H54 (cell line): ENCODE results near the gene TBL3.

Experiments used
- DNase-seq: peaks from one replicate; pipeline ENCODE4 v3.0.0; 2011; ENCODE audit warnings: low spot score, mixed read lengths; ENCODE audit not compliant: insufficient read length
- FAIRE-seq: peaks from 3 replicates; lab custom pipeline; 2011; peaks lifted over from hg19 to GRCh38; lab: Jason Lieb, UNC
- POLR2A ChIP-seq: IDR thresholded peaks from 2 replicates; pipeline ENCODE4 v1.6.1; 2011; ENCODE audit warnings: low read depth, mild to moderate bottlenecking, low read length

TBL3 gene

GRCh38 chr16:1999866-2000514, 28.1 kb downstream of the TBL3 start:
- DNase-seq, result no peak
- no peak for TF ChIP-seq POLR2A
- FAIRE-seq, result no peak

- no peak for TF ChIP-seq POLR2A
- FAIRE-seq (no peak), DNase-seq (no peak)
Measured at GRCh38 chr16:2001035-2001434, 29.2 kb downstream of the TBL3 start.

GRCh38 chr16:2001456-2002355, 29.9 kb downstream of the TBL3 start:
- no peak for FAIRE-seq

DNA sequence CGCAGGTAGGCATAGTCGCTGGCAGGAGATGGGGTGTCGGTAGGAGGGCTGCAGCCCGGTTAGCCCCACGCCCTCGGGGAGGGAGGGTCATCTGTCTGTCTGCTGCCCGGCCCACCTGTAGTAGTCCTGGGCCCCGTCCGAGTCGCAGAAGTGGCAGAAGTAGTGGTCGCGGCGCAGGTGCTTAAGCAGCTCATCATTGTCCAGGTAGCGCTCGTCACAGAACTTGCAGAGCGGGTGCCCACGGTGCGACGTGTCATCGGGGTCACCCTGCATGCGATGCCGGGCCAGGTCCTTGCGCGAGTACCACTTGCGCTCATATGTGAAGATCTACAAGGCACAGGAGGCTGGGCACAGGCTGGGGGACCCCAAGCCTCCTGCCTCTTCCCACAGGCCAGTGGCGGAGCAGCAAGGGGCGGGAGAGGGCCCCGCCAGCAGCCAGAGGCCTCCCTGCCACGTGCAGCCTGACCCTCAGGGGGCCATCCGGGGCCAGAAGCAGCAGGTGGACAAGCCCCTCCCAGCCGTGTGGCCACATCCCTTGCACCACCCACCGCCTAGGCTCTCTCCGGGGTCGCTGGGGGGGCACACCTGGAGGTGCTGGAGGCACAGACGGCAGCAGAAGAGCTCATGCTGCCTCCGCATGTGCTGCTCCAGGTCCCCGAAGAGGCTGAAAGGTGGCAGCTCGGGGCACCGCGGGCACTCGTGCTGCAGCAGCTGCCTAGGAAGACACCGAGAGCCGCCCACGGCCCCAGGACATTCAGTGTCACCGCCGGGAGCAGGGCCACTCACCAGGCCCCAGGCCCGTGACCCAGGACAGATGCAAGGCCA, 30.8 kb downstream of the TBL3 start:
- TF ChIP-seq POLR2A, result no peak
- DNase-seq (no peak), FAIRE-seq (no peak)

More at GRCh38 chr16:2001456-2002355, 29.9 kb downstream of the TBL3 start:
- no peak for DNase-seq
- TF ChIP-seq POLR2A, result no peak

DNA sequence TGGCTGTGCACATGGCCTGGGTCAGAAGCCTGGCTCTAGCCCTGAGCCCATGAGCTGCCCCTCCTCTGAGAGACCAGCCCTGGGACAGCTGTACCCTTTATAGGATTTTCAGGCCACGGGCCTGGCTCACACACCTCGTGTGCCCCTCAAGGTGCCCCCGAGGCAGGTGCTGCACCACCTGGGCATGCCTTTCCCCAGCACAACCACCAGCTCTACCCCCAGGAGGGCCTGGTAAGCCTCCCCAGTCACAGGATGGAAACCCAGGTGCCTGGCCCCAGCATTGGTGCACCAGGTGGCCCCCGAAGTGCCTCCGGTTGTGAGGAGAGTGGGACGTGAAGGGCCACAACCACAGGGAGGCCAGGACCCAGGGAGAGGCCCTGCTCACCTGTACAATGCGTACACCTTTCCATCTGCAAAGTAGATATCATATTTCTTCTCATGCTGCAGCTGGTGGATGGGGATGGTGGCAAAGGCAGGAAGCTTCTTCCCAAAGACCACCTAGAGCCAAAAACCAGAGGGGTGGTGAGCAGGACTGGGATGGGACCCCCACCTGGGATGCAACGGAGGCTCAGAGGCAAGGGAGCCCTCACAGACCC, 31.5 kb downstream of the TBL3 start:
- TF ChIP-seq POLR2A, result no peak
- no peak for FAIRE-seq
- no peak for DNase-seq

- no peak for FAIRE-seq
- peak; percentile 94 for DNase-seq
- no peak for TF ChIP-seq POLR2A
Measured at GRCh38 chr16:2003827-2004641, 32.2 kb downstream of the TBL3 start.

GRCh38 chr16:2004795-2005517, 33.1 kb downstream of the TBL3 start:
- TF ChIP-seq POLR2A, result no peak
- DNase-seq (no peak), FAIRE-seq (no peak)

GRCh38 chr16:2005646-2006045, 33.8 kb downstream of the TBL3 start:
- no peak for TF ChIP-seq POLR2A
- DNase-seq, result no peak
- FAIRE-seq, result no peak

DNA sequence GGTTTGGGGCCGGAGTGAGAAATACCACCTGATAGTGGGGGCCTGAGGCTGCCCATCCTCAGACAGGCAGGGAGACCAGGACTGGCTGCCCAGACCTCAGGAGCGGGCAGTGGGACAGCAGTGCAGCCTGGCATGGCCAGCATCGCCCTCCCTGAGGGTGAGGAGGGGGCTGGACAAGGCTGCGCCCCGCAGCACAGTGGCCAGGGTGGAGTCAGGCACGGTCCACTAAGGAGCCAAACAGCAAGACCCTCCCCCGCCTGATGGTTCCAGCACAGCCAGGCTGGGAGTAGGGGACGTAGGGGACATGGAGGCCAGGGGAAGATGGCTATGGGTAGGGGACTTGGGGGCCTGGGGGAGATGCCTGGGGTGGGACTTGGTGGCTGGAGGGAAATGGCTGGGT, 34.5 kb downstream of the TBL3 start:
- DNase-seq (no peak), FAIRE-seq (no peak)
- TF ChIP-seq POLR2A, result no peak

- FAIRE-seq, result no peak
- no peak for DNase-seq
- TF ChIP-seq POLR2A, result no peak
Measured at GRCh38 chr16:2007081-2007836, 35.4 kb downstream of the TBL3 start.

- FAIRE-seq, result no peak
- DNase-seq, result no peak
- TF ChIP-seq POLR2A, result no peak
Measured at GRCh38 chr16:2008009-2008526, 36.2 kb downstream of the TBL3 start.

DNA sequence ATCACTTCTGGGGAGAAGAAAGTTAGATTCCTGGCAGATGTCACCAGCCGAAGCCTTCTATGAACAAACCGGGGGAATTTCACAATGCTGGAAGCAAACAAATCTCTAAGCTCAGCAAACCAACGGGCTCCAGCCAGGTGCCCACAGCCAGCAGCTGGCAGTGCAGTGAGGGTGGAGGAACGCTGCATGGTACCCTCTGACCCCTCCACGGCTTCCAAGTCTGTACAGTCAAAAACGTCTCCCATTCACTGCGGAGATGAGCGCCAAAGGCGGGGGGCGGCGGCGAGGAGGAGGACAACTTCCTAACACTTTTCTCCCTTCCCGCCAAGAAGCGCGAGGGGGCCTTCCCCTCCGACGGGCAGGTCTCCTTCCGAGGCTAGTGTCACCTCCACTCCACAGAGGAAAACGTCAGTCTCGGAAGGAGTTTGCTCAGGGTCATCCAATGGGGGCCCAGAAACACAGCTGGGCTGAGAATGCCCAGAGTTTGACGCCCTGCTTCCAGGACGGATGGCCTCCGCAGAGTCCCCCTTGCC, 36.8 kb downstream of the TBL3 start:
- FAIRE-seq, result no peak
- no peak for DNase-seq

More for the DNA sequence above, 36.8 kb downstream of the TBL3 start:
- no peak for TF ChIP-seq POLR2A
